Brain microvascular endothelial cell (primary cell): ENCODE data around the gene ZDHHC8.

Experiments used
- DNase-seq: peaks from one replicate; pipeline ENCODE4 v3.0.0-alpha.2; 2020
- H3K27ac ChIP-seq: fragments of 250-450 bp; sonication (Bioruptor Pico); 2 replicates; pipeline ENCODE4 v1.5.1; 2020; ENCODE audit warnings: mild to moderate bottlenecking, moderate library complexity
- H3K27me3 ChIP-seq: fragments of 250-450 bp; sonication (Bioruptor Pico); replicated peaks from 2 replicates; pipeline ENCODE4 v1.5.1; 2020; ENCODE audit warnings: mild to moderate bottlenecking
- H3K36me3 ChIP-seq: fragments of 250-450 bp; sonication (Bioruptor Pico); replicated peaks from 2 replicates; pipeline ENCODE4 v1.5.1; 2020; ENCODE audit warnings: mild to moderate bottlenecking
- H3K4me3 ChIP-seq: 2 replicates; pipeline ENCODE4 v1.5.1; 2011; ENCODE audit warnings: low read depth, mild to moderate bottlenecking, control low read depth, low read length, moderate library complexity
- in situ Hi-C: cut with HindIII; loops from 2 replicates; pipeline ENCODE4 v1.10.0; 2017; ENCODE audit warnings: low sequenced_read_pairs, low pct_ligation_motif_present
- TF ChIP-seq, protein P1 (sequence below): IDR thresholded peaks from 2 replicates; pipeline ENCODE4 v1.5.1; 2011; ENCODE audit warnings: low read depth, mild to moderate bottlenecking, moderate library complexity, low read length, control low read depth, inconsistent platforms; ENCODE audit errors: missing control alignments

Gene ZDHHC8

DNA sequence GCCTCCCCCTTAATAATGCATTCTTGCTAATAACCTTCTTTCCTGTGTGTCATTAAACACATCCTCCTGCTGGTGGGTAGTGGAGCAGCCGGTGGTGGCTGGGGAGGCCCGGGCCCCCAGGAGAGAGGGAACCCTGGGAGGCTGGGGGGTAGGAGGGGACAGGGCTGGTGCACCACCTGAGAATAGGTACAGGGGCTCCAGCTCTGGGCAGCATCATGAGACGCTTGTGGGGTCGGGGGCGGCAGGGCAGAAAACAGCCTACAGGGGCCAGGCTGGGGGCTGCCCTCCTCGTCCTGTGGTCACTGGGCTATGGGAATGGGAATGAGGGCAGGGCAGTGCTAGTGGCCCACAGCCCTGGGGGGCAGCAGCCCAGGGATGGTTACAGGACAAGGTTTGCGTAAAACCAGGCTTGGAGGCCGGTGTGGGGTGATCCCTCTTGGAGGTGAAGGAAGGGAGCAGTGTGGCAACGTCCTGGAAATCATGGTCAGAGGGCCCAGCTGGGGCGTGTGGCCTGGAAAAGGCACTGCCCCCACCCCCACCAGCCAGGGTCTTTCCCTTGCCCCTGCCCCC is 37.7 kb downstream of the ZDHHC8 start:
- DNase-seq, result no peak
- Histone ChIP-seq H3K27me3 (peaks cover 13% of the 10 kb centered on the region), H3K36me3 (no peaks in the 10 kb centered on the region), H3K27ac (no peak overlapping the region), H3K4me3 (no peak overlapping the region)
- TF ChIP-seq, protein P1, sequence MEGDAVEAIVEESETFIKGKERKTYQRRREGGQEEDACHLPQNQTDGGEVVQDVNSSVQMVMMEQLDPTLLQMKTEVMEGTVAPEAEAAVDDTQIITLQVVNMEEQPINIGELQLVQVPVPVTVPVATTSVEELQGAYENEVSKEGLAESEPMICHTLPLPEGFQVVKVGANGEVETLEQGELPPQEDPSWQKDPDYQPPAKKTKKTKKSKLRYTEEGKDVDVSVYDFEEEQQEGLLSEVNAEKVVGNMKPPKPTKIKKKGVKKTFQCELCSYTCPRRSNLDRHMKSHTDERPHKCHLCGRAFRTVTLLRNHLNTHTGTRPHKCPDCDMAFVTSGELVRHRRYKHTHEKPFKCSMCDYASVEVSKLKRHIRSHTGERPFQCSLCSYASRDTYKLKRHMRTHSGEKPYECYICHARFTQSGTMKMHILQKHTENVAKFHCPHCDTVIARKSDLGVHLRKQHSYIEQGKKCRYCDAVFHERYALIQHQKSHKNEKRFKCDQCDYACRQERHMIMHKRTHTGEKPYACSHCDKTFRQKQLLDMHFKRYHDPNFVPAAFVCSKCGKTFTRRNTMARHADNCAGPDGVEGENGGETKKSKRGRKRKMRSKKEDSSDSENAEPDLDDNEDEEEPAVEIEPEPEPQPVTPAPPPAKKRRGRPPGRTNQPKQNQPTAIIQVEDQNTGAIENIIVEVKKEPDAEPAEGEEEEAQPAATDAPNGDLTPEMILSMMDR, result peak; percentile 2
- in situ Hi-C loops, result no loop called here

DNA sequence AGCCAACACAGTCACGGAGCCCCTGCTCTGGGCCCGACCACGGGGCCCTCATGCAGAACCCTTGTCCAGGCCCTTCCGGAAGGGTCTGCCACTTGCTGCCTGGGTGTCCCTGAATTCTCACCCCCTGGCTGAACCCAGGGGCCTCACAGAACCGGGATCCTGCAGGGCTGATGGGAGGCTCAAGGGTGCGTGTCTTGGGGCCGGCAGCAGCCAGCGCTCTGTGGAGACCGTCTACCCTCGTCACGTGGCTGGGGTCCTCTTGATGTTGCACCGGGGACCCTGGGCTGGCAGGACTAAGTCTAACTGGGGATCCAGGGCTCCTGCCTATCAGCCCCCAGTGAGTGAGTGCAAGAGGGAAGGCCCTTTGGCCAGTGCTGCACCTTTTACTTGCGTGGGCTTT is 38.6 kb downstream of the ZDHHC8 start:
- no peak overlapping the region for H3K4me3 ChIP-seq
- no peak for DNase-seq
- TF ChIP-seq, protein P1, result no peak
- H3K27me3 ChIP-seq, result peaks cover 13% of the 10 kb centered on the region
- H3K36me3 ChIP-seq, result no peaks in the 10 kb centered on the region
- in situ Hi-C loops, result no loop called here
- H3K27ac ChIP-seq, result no peak overlapping the region

DNA sequence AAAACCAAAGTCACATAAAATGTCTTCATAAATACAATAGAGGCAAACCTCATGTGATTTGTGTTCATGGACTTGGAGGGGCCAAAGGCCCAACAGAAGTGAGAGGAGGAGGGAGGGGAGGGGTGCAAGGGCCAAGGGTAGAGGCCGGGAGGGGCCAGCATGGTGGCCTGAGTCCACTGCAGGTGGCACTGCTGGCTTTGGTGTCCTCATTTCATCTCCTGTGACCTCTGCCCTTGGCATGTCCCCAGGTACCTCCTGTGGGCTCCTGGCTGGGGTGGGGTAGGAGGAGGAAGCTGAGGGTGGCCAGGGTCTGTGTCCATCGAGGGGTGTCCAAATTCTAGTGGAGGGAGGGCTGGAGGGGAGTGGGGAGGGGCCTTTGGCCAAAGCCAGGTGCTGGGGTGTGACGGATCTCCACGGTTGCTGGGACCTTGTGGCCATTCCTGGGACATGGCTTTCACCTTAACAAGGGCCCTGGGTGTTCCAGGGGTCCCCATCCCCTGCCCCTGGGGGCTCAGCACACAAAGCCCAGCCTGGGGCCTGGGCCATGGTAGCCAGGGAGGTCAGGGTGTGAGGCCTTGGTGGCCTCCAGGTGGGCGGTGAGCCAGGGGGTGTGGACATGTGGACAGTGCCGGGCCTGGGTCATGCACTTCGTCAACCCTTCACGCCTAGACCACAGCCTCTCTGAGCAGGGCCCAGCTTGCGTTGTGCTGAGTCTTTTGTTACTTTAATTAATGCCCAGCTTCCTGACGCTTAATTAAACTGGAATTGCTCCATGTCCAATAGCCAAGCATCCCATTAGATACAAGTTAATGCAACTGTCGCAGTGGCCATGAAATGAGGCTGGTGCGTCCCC is 39.9 kb downstream of the ZDHHC8 start:
- TF ChIP-seq, protein P1, result no peak
- no peaks in the 10 kb centered on the region for H3K36me3 ChIP-seq
- no peak overlapping the region for H3K4me3 ChIP-seq
- no peak overlapping the region for H3K27ac ChIP-seq
- DNase-seq, result no peak
- in situ Hi-C loops, result no loop called here
- peaks cover 16% of the 10 kb centered on the region for H3K27me3 ChIP-seq

DNA sequence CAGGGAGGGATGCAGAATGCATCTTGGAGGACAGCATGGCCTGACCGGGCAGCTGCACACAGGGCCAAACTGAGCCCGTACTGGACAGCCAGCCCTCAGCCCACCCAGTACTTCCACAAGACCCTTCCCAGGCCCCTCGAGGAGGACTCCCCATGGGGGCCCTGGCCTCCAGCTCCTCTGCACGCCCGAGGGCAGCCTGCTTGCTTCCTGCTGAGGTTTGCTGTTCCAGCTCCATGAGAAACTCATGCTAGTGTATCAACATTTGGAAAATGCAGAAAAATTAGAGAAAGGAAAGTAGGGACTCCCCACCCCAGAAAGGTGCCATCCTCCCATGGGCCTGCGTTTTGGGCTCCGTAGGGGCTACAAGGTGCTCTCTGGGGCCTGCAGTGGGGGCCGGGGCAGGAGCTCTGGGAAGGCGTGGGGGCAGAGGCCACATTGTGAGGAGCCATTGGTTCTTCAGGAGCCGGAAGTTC is 40.6 kb downstream of the ZDHHC8 start:
- H3K27ac ChIP-seq, result no peak overlapping the region
- H3K27me3 ChIP-seq, result peaks cover 16% of the 10 kb centered on the region
- no peak for DNase-seq
- TF ChIP-seq, protein P1, result no peak
- no peak overlapping the region for H3K4me3 ChIP-seq
- in situ Hi-C loops, result no loop called here
- H3K36me3 ChIP-seq, result no peaks in the 10 kb centered on the region

DNA sequence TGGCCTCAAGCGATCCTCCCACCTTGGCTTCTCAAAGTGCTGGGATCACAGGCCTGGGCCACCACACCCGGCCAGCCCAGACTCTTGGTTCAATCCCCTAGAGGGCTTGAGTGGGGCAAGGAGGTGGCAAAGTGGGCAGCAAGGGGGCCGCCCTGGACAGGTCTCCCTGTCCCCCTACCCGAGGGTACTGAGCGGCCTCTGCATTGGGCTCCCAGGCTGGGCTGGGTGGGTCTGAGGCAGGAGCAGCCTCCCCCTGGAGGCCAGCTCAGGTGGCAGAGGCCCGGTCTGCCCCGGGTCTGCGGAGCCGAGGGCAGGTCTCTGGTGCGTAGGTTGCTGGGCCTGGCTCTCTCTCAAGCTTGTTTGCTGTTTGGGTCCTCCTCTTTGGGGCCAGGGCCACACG is 41.6 kb downstream of the ZDHHC8 start:
- H3K27ac ChIP-seq, result no peak overlapping the region
- TF ChIP-seq, protein P1, result no peak
- DNase-seq, result no peak
- peaks cover 16% of the 10 kb centered on the region for H3K27me3 ChIP-seq
- H3K4me3 ChIP-seq, result no peak overlapping the region
- H3K36me3 ChIP-seq, result no peaks in the 10 kb centered on the region
- in situ Hi-C loops, result no loop called here
